GM23338 (cell line): ENCODE results near the gene CCDC110. TPM values are rescaled to one million over a fixed set of nuclear protein-coding genes. Genes with fewer than 3 reads are reported as not detected.

Experiments
- ATAC-seq: fragments of 200-7000 bp; cut with Tn5 transposase; 3 replicates; pipeline ENCODE4 v1.9.1; 2020
- DNase-seq: peaks from one replicate; pipeline ENCODE4 v3.0.0-alpha.2; 2015; ENCODE audit warnings: low spot score
- H2AFZ ChIP-seq: fragments of 200-600 bp; sonication (generic); 2 replicates; pipeline ENCODE4 v1.8.0; 2016; ENCODE audit warnings: antibody characterized with exemption, mild to moderate bottlenecking, moderate library complexity
- H3F3A ChIP-seq: fragments of 200-600 bp; sonication (generic); replicated peaks from 2 replicates; pipeline ENCODE4 v1.8.0; 2017; ENCODE audit warnings: antibody characterized with exemption, mixed run types, low read depth
- H3K27ac ChIP-seq: fragments of 200-600 bp; sonication (generic); 2 replicates; pipeline ENCODE4 v1.6.1; 2016; ENCODE audit warnings: low read depth
- H3K27me3 ChIP-seq: fragments of 200-600 bp; sonication (generic); 2 replicates; pipeline ENCODE4 v1.8.0; 2016; ENCODE audit warnings: mild to moderate bottlenecking, mixed run types, moderate library complexity; ENCODE audit not compliant: insufficient read depth
- H3K36me3 ChIP-seq: fragments of 200-600 bp; sonication (generic); 2 replicates; pipeline ENCODE4 v1.8.0; 2016; ENCODE audit warnings: mild to moderate bottlenecking; ENCODE audit not compliant: insufficient read depth
- H3K4me1 ChIP-seq: fragments of 200-600 bp; sonication (generic); 2 replicates; pipeline ENCODE4 v1.8.0; 2016; ENCODE audit warnings: mild to moderate bottlenecking, moderate library complexity; ENCODE audit not compliant: insufficient read depth
- H3K4me2 ChIP-seq: fragments of 200-600 bp; sonication (generic); 2 replicates; pipeline ENCODE4 v1.7.1; 2017; ENCODE audit warnings: mixed run types
- H3K4me3 ChIP-seq: fragments of 200-600 bp; sonication (generic); 2 replicates; pipeline ENCODE4 v1.6.1; 2016; ENCODE audit warnings: mixed run types
- H3K79me2 ChIP-seq: fragments of 200-600 bp; sonication (generic); replicated peaks from 2 replicates; pipeline ENCODE4 v1.8.0; 2017; ENCODE audit warnings: mild to moderate bottlenecking; ENCODE audit not compliant: insufficient read depth
- H3K9me2 ChIP-seq: fragments of 200-600 bp; sonication (generic); 2 replicates; pipeline ENCODE4 v1.8.0; 2017; ENCODE audit not compliant: insufficient read depth
- H4K20me1 ChIP-seq: fragments of 200-600 bp; sonication (generic); replicated peaks from 2 replicates; pipeline ENCODE4 v1.8.0; 2017; ENCODE audit warnings: mild to moderate bottlenecking; ENCODE audit not compliant: insufficient read depth
- H3K27ac Mint-ChIP-seq: 2 replicates; pipeline ENCODE4 v1.8.0; 2020; ENCODE audit warnings: inconsistent platforms, mild to moderate bottlenecking, moderate library complexity, mixed read lengths
- H3K27me3 Mint-ChIP-seq: 3 replicates; pipeline ENCODE4 v1.8.0; 2022; ENCODE audit warnings: low read depth, mild to moderate bottlenecking, moderate library complexity, mixed read lengths, inconsistent platforms; ENCODE audit not compliant: insufficient read depth, poor library complexity
- H3K36me3 Mint-ChIP-seq: 3 replicates; pipeline ENCODE4 v1.8.0; 2021; ENCODE audit warnings: low read depth, mild to moderate bottlenecking, inconsistent platforms, moderate library complexity, mixed read lengths
- H3K4me1 Mint-ChIP-seq: 3 replicates; pipeline ENCODE4 v1.8.0; 2020; ENCODE audit warnings: mild to moderate bottlenecking, inconsistent platforms, mixed read lengths
- H3K4me3 Mint-ChIP-seq: 3 replicates; pipeline ENCODE4 v1.8.0; 2021; ENCODE audit warnings: moderate library complexity, mild to moderate bottlenecking, inconsistent platforms, mixed read lengths
- H3K9me3 Mint-ChIP-seq: 3 replicates; pipeline ENCODE4 v1.8.0; 2020; ENCODE audit warnings: moderate library complexity, mild to moderate bottlenecking, inconsistent platforms, mixed read lengths
- CREB1 ChIP-seq: fragments of 250-450 bp; sonication (Bioruptor Pico); IDR thresholded peaks from 2 replicates; pipeline ENCODE4 v1.5.0; 2020; ENCODE audit warnings: low read depth, mild to moderate bottlenecking, moderate library complexity
- EZH2 ChIP-seq: fragments of 200-600 bp; sonication (generic); IDR thresholded peaks from one replicate; pipeline ENCODE4 v1.8.0; 2017; ENCODE audit warnings: antibody characterized with exemption, mild to moderate bottlenecking, low read depth; ENCODE audit not compliant: unreplicated experiment
- EZH2phosphoT487 ChIP-seq: fragments of 200-600 bp; sonication (generic); IDR thresholded peaks from one replicate; pipeline ENCODE4 v1.8.1; 2018; ENCODE audit warnings: antibody characterized with exemption; ENCODE audit not compliant: unreplicated experiment
- JUNB ChIP-seq: IDR thresholded peaks from one replicate; pipeline ENCODE4 v1.6.1; 2016; ENCODE audit warnings: antibody characterized with exemption; ENCODE audit not compliant: unreplicated experiment
- NANOG ChIP-seq: IDR thresholded peaks from 2 replicates; pipeline ENCODE4 v1.6.1; 2016; ENCODE audit warnings: antibody characterized with exemption, borderline replicate concordance
- POLR2AphosphoS5 ChIP-seq: IDR thresholded peaks from 2 replicates; pipeline ENCODE4 v1.6.1; 2016; ENCODE audit warnings: antibody characterized with exemption, low read depth
- STAT1 ChIP-seq: IDR thresholded peaks from one replicate; pipeline ENCODE4 v1.6.1; 2016; ENCODE audit warnings: antibody characterized with exemption; ENCODE audit not compliant: unreplicated experiment
- ZNF114 ChIP-seq: fragments of 250-450 bp; sonication (Bioruptor Pico); IDR thresholded peaks from 2 replicates; pipeline ENCODE4 v1.5.0; 2020; ENCODE audit warnings: mild to moderate bottlenecking, moderate library complexity
- ZNF331 ChIP-seq: fragments of 250-450 bp; sonication (Bioruptor Pico); IDR thresholded peaks from 2 replicates; pipeline ENCODE4 v1.5.0; 2020; ENCODE audit warnings: low read depth, mild to moderate bottlenecking, moderate library complexity
- ZNF462 ChIP-seq: fragments of 250-450 bp; sonication (Bioruptor Pico); IDR thresholded peaks from 2 replicates; pipeline ENCODE4 v1.5.0; 2020; ENCODE audit warnings: mild to moderate bottlenecking, moderate library complexity
- polyA plus RNA-seq: library from polyadenylated mRNA; unstranded; fragments of >200 nt; fragmentation: Nextera tagmentation; extraction: Ambion mirVana; gene quantifications from 2 replicates; pipeline ENCODE4 v1.2.1, GENCODE V29; 2016
- total RNA-seq: library from RNA; depleted of rRNA; stranded (reverse); fragments of >200 nt; shearing (Covaris generic); gene quantifications from 2 replicates; pipeline ENCODE4 v1.2.3, GENCODE V29; 2014
- TF ChIP-seq, protein P1 (sequence below), 2 experiments: fragments of 200-600 bp in 1 of 2; sonication (generic) in 1 of 2; conservative IDR thresholded peaks; 2 replicates each; pipeline versions ENCODE4 v1.5.1 to v1.6.1; 2016 to 2017; ENCODE audit warnings: antibody characterized with exemption in 2 of 2, low read depth in 2 of 2, mild to moderate bottlenecking in 2 of 2, moderate library complexity in 1 of 2
- TF ChIP-seq, protein P2 (sequence below): IDR thresholded peaks from 2 replicates; pipeline ENCODE4 v1.6.1; 2016; ENCODE audit warnings: antibody characterized with exemption

CCDC110 gene
- total and polyA plus RNA-seq, 2 experiments from 2014 or later = 5.4 to 6.7 TPM

- Mint-ChIP-seq H3K9me3 (no peaks in the 10 kb centered on the region), H3K36me3 (peaks cover 10% of the 10 kb centered on the region; the same call in 2 of the 3 replicates), H3K4me3 (no peak overlapping the region), H3K27ac (no peak overlapping the region), H3K27me3 (peaks cover 5% of the 10 kb centered on the region), H3K4me1 (0 out of 3 replicates have a peak, but pooled peaks cover 2% of the 10 kb centered on the region)
- H3K4me3 ChIP-seq = no peak overlapping the region
- H2AFZ ChIP-seq = no peak overlapping the region
- H3K79me2 ChIP-seq = no peaks in the 10 kb centered on the region
- DNase-seq (no peak), ATAC-seq (no peak)
- H3K27ac ChIP-seq = no peak overlapping the region
- no peaks in the 10 kb centered on the region for H3K9me2 ChIP-seq
- H4K20me1 ChIP-seq = no peaks in the 10 kb centered on the region
- TF ChIP-seq JUNB = no peak
- TF ChIP-seq, protein P1, sequence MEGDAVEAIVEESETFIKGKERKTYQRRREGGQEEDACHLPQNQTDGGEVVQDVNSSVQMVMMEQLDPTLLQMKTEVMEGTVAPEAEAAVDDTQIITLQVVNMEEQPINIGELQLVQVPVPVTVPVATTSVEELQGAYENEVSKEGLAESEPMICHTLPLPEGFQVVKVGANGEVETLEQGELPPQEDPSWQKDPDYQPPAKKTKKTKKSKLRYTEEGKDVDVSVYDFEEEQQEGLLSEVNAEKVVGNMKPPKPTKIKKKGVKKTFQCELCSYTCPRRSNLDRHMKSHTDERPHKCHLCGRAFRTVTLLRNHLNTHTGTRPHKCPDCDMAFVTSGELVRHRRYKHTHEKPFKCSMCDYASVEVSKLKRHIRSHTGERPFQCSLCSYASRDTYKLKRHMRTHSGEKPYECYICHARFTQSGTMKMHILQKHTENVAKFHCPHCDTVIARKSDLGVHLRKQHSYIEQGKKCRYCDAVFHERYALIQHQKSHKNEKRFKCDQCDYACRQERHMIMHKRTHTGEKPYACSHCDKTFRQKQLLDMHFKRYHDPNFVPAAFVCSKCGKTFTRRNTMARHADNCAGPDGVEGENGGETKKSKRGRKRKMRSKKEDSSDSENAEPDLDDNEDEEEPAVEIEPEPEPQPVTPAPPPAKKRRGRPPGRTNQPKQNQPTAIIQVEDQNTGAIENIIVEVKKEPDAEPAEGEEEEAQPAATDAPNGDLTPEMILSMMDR (conservative IDR thresholded peaks at IDR 0.05; ENCODE audit: low read depth in 2 of 2) = peak in 1 of 2 experiments; percentile 18; a peak in 1 of 4 replicates
- H3K27me3 ChIP-seq = no peaks in the 10 kb centered on the region
- H3K4me1 ChIP-seq = no peaks in the 10 kb centered on the region; the same call in 1 of the 2 replicates
- no peak overlapping the region for H3K4me2 ChIP-seq
- H3F3A ChIP-seq = no peaks in the 10 kb centered on the region
- H3K36me3 ChIP-seq = no peaks in the 10 kb centered on the region
Measured at GRCh38 chr4:185506422-185506821, 34.9 kb upstream of the CCDC110 start.

DNA sequence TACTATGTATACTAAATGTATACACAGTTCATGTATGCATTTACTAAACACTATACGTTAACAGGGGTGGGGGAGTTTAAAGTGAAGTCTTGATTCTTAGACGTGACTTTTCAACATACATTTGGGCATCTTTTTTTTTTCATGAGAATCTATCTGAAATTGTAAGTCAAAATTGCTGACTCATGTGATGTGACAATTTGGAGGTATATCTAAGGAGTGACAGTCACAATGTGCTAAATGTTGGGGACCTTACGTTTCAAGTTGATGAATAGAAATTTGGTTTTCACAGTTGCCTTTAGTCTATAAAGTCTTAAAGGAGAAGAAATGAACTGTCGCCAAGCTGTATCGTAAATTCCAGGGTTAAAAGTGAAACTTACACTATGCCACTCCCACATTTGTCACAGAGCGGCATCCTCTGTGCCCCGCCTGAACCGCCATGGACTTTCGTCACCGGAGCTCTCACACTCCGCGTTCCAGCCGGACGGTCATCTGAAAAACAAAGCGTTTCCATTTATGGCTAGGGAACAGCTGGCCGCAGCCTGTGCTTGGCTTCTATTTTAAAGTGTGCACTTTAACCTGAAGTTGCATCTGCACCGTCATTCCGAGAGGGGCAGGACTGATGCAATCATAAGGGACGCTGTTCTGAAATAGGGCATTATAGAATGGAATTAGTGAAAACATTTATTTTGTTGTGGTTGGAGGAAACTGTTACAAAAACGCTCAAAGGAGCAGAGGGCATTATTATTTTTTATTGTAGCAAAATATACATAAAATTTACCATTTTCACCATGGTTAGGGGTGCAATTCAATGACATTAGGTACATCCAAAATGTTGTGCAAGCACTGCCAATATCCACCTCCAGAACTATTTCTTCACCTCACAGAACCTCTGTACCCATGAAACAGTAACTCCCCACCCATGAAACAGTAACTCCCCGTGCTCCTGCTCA is 32.8 kb upstream of the CCDC110 start:
- Histone ChIP-seq H3K27ac (no peak overlapping the region), H3K79me2 (no peaks in the 10 kb centered on the region), H3K4me3 (no peak overlapping the region), H3F3A (no peaks in the 10 kb centered on the region), H3K4me1 (no peaks in the 10 kb centered on the region), H3K4me2 (no peak overlapping the region), H3K9me2 (no peaks in the 10 kb centered on the region), H2AFZ (no peak overlapping the region), H4K20me1 (no peaks in the 10 kb centered on the region), H3K36me3 (no peaks in the 10 kb centered on the region), H3K27me3 (no peaks in the 10 kb centered on the region)
- Mint-ChIP-seq H3K4me3 (no peak overlapping the region), H3K27me3 (peaks cover 5% of the 10 kb centered on the region), H3K27ac (no peak overlapping the region), H3K4me1 (0 out of 3 replicates have a peak, but pooled peaks cover 2% of the 10 kb centered on the region), H3K36me3 (peaks cover 21% of the 10 kb centered on the region), H3K9me3 (peaks cover 13% of the 10 kb centered on the region)
- DNase-seq (no peak), ATAC-seq (no peak)
- TF ChIP-seq, protein P2, sequence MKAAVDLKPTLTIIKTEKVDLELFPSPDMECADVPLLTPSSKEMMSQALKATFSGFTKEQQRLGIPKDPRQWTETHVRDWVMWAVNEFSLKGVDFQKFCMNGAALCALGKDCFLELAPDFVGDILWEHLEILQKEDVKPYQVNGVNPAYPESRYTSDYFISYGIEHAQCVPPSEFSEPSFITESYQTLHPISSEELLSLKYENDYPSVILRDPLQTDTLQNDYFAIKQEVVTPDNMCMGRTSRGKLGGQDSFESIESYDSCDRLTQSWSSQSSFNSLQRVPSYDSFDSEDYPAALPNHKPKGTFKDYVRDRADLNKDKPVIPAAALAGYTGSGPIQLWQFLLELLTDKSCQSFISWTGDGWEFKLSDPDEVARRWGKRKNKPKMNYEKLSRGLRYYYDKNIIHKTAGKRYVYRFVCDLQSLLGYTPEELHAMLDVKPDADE = no peak
- TF ChIP-seq STAT1 = no peak
- TF ChIP-seq ZNF114 (CRISPR knock-in tag) = no peak
- TF ChIP-seq JUNB = no peak
- no peak for TF ChIP-seq CREB1 (CRISPR knock-in tag)
- TF ChIP-seq ZNF462 (CRISPR knock-in tag) = no peak
- TF ChIP-seq NANOG = no peak
- TF ChIP-seq ZNF331 (CRISPR knock-in tag) = no peak
- TF ChIP-seq POLR2AphosphoS5 = no peak
- TF ChIP-seq EZH2 = no peak
- no peak for TF ChIP-seq EZH2phosphoT487
